Urothelium cell line (cell line): ENCODE data around the gene CAP2.
A peak's percentile ranks its signal among the peaks of the same experiment; 100 is the strongest.

Experiments
- DNase-seq: peaks from one replicate; pipeline ENCODE4 v3.0.0; 2011; ENCODE audit warnings: low spot score, mixed read lengths
- FAIRE-seq: peaks from 2 replicates; lab custom pipeline; 2011; peaks lifted over from hg19 to GRCh38; lab: Jason Lieb, UNC

Gene CAP2

DNA sequence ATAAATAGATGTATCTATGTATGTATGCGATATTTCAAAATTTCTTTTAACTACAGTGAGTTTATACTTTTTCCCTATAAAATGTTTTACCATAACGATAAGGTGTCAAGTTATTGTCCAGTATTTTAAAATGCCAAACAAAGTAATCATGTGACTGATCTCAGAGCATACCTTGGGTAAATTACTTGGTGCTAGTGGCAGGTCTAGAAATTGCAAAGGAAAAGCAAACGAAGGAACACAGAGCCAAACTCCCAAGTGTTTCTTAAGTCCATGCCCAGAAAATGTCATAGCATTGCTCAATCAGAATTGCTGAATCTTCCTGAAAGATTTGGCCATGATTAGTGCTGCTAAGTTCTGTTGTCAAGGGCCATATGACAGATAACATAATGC lies 77.5 kb downstream of the CAP2 start:
- FAIRE-seq (no peak), DNase-seq (no peak)

DNA sequence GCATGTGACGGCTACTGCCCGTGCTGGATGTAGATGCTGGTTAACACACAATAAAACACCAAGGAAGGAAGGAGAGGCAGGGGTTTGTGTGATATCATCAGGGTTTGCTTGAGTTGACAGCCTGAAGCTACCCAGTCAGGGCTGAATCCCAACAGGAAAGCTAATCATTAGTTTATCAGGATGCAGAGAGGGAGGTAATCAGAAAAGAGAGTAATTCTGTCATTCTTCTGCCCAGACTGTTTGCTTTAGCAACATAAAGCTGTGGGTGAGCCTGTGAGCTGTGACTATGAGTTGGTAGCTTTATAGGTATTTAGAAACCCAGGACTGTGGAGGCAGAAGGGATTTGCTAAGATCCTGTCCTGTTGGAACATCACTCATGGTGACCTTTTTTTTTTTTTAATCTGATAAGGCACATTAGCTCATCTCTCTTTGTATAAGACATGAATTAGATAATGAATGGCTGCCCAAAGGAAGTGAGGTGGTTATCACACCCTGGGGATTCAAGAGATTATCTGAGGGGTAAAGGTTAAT lies 79.3 kb downstream of the CAP2 start:
- DNase-seq: no peak

DNA sequence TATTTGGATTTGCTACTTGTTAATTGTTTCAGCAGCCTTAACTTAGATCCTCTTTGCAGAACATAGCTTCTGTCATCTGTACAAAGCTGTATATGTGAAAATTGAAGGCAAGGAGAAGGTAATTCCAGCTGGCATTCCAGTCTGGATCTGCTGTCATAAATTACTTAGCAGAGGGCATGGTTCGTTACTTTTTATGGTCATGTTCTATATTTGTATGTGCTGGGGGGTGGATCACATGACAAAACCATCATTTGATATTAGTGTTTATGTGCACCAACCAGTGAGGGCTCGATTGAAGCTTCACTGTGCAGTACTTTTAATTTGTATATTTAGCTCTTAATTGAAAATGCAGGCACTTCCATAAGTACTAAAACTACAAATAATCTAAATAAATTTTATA lies 80.2 kb downstream of the CAP2 start:
- DNase-seq (no peak), FAIRE-seq (no peak)

More for the DNA sequence above, 79.3 kb downstream of the CAP2 start:
- FAIRE-seq: no peak

- no peak for FAIRE-seq
- no peak for DNase-seq
Measured at GRCh38 chr6:17474289-17474688, 80.9 kb downstream of the CAP2 start.

DNA sequence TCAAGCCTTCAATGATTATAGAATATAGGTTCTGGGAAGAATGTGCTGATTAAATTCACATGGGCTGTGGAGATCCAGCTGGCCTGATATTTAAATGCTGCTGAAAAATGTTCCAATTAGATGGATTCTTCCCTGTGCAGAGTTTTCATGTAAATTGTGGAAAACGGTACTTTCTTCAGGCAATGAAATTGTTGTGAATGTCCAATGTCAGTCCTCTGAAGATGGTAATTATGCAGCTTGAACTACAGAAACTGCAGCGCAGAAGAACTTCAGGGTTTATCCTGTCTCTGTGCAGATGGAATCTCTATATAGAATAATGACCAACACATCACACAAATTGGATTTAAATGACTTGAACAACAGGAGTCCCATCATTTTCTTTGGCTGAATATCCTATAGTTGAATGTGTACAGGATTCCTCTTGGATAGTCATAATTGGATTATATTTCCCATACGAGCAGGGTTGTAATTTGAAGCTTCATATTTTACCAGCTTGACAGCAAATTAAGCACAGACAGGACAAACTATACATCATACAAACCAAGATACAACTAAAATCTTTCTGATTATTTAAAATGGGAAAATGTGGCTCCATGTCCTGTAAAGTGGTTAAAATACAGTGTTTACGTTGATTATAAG lies 82.3 kb downstream of the CAP2 start:
- DNase-seq: no peak
- FAIRE-seq: no peak

DNA sequence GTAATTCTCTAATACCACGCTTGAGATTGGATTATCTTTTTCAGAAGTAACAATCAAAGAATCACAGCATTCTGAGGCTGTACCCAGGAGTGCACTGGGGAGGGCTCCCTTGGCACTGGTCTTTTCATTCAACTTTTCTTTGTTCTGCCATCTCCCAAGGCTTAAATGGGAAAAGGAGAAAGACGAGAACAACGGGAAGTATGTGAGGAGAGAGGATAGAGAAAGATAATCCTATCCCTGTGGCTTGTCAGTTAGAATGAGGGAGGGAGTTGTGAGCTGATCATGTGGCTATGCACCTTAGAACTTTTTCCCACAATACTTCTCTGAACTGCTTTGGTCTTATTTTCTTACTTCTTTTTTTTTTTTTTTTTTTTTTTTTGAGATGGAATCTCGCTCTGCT lies 83.1 kb downstream of the CAP2 start:
- DNase-seq (no peak), FAIRE-seq (no peak)

DNA sequence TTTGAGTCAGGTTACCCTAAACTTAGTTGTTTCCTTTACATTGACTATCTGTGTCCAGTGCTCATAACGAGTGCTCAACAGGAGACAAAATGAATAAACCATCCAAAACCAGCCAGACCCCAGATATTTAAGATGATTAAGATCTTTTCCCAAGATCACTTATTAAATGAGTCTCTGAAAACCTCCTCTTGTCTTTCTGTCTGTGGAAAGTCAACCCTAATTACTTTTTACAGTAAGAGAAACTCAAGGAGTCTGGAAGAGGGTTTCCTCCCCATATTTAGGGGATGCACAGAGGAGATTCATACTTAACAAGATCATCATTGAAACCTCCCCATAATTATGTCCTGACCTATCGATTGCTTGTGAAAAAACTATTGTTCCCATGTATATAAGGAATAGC lies 84.0 kb downstream of the CAP2 start:
- no peak for FAIRE-seq

DNA sequence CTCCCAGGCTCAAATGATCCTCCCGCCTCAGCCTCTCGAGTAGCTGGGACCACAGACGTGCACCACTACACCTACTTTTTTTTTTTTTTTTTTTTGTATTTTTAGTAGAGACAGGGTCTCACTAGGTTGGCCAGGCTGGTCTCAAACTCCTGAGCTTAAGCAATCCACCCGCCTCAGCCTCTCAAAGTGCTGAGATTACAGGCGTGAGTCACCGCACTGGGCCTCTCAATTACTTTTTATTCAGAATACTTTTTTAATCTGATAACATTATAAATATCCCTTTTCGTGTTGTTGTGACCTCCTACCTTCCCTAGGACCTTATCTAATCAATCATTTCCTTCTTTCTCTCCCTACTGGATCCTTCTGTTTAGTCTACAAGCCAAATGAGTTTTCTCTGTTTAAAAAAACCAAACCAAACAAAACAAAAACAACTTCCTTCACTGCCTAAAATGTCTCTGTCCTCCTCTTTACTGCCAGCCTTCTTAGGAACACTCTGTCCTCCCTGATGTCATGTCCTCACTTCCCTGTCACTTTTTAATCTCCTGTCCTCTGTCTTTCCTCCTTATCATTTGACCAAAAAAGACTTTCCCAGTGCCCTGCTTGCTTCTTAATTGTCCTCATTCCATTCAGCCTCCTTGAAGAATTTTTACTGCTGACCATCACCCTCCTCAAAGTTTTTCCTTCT lies 85.0 kb downstream of the CAP2 start:
- FAIRE-seq (no peak), DNase-seq (no peak)

More for the DNA sequence above, 84.0 kb downstream of the CAP2 start:
- DNase-seq: no peak

- no peak for FAIRE-seq
Measured at GRCh38 chr6:17478946-17479345, 85.6 kb downstream of the CAP2 start.

GRCh38 chr6:17480476-17480875 lies 87.1 kb downstream of the CAP2 start:
- FAIRE-seq (no peak), DNase-seq (no peak)

More at GRCh38 chr6:17478946-17479345, 85.6 kb downstream of the CAP2 start:
- DNase-seq: no peak

DNA sequence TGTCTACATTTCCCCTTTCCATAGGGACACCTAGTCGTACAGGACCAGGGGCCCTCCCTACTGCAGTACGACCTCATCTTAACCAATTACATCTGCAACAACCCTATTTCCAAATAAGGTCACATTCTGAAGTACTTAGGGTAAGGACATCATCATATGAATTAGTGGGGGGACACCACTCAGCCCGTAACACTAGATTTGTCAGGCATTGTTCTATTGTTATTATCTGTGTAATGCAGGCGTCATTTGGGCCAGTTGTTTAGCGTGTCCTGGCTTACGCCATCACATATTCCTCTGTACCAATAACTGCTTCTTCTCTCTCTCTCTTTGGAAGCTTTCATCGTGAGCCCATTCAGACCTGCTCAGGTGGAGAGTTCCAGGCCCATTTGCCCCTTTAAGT lies 89.3 kb downstream of the CAP2 start:
- FAIRE-seq (no peak), DNase-seq (no peak)

GRCh38 chr6:17483391-17484016 lies 90.1 kb downstream of the CAP2 start:
- no peak for FAIRE-seq
- DNase-seq: no peak

DNA sequence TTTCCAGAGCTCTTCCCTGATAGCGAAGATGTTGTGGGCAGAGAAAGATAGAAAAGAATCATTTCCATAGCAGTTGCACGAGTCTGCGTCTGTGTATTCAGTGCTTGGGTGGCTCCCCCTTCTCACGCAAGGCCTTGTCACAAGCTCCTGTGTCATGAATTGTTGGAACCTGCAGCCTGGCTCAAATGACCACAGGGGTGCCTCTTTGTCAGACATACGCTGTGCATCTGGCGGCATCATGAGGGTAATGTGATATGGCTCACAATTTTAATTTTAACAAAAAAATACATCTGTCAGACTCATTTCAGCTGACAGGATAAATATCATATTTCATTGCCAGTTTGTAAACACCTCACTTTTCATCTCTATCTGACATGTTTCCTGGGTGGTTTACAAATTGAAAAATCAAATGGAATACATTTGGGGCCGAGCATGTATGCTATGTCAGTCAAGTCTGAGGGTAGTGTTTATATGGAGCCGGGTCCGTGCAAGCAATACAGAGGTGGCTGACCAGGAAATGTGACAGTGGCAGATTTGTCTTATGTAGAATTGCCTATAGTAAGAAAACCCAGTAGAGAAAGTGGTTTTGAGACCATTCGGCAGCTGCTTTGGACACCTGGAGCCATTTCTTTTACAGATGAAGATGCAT lies 90.9 kb downstream of the CAP2 start:
- no peak for FAIRE-seq
- no peak for DNase-seq

GRCh38 chr6:17485181-17485580 lies 91.8 kb downstream of the CAP2 start:
- no peak for DNase-seq
- no peak for FAIRE-seq

DNA sequence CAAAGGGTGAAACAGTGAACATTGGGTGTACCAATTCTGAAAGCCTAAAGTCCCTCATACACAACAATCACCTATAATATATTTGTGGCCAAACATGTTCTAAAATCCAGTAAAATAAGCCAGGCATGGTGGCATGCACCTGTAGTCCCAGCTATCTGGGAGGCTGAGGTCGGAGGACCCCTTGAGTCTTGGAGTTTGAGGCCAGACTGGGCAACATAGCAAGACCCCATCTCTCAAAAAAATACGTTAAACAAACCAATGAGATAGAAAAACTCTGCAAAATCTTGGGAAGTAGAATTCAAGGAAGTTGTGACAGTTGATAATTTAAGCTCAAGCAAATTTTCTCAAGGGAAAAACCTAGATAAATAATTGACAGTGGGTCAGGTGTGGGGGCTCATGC lies 92.6 kb downstream of the CAP2 start:
- no peak for DNase-seq
- no peak for FAIRE-seq

GRCh38 chr6:17486680-17487079 lies 93.3 kb downstream of the CAP2 start:
- no peak for DNase-seq
- FAIRE-seq: no peak

- DNase-seq (no peak), FAIRE-seq (no peak)
Measured at GRCh38 chr6:17490724-17491123, 97.3 kb downstream of the CAP2 start.

DNA sequence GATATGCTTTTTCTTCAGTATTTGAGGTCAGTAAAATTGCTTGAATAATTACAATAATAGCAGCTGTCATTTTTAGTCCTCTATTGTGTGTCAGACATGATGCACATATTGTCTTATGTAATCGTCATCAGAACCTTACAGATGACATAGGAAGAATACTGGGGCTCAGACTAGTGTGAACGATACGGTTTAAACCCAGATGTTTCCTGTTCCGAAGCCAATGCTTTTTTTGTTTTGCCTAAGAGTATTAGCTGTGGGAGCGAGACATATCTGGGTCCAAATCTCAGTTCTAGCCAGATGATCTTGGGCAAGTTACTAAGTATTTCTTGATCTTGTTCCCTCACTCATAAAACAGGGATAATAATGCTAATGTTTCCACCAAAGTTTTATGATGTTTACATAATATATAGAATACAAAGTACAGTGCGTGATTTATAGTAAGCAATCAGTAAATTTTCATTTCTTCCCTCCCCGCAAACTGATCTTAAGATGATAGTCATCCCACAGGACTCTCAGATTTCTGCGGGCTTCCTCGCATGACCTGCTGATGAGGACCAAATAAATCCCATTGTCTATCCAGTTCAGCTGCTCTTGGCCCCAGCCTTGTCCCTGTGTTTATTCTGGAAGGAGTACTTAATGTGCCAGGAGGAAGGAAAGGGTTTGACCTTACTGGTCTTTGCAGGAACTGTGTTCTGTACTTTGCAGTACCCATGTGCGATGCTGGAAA lies 98.2 kb downstream of the CAP2 start:
- no peak for FAIRE-seq
- no peak for DNase-seq

- DNase-seq (no peak), FAIRE-seq (no peak)
Measured at GRCh38 chr6:17492350-17492749, 99.0 kb downstream of the CAP2 start.

- DNase-seq (peak; percentile 23), FAIRE-seq (no peak)
Measured at GRCh38 chr6:17493286-17493685, 99.9 kb downstream of the CAP2 start.

- FAIRE-seq (no peak), DNase-seq (no peak)
Measured at GRCh38 chr6:17494177-17494576, 100.8 kb downstream of the CAP2 start.
